ENCODE results near the gene KLHL6.
"Not testable (repeated sequence)": the region's sequence is repeated elsewhere in the genome, so short reads cannot be mapped to it uniquely, and the experiment has no call there.

The KLHL6 gene

DNA sequence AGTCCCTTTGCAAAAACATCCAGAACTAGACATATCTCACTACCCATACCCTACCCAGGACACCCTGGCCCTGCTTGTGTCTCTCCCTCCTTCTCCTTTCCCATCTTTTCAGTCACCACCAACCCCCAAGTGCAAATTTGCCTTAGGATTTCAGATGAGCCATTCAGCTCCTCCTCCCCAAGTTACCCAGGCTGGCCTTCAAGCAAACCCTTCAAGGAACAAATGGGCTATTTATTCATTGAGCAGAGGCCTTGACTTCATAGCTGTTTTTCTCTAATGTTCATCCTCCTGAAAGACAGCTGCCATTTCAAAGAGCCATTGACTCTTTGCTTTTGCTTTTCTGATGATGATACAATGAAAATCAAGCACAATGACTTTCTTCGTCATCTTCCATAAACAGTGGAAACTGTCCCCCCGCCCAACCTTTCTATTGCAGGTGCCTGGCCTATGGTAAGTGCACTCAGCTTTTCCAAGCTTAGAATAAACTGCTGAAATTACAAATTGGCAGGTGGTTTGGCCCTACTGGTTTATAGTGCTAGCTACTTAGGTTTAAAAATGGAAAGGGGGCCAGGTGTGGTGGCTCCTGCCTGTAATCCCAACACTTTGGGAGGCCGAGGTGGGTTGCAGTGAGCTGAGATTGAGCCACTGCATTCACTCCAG, 26.1 kb upstream of the KLHL6 start:
- H3K4me3 ChIP-seq (ENCODE audit: low read depth, low read length) = no peak overlapping the region
- TF ChIP-seq, protein P1, sequence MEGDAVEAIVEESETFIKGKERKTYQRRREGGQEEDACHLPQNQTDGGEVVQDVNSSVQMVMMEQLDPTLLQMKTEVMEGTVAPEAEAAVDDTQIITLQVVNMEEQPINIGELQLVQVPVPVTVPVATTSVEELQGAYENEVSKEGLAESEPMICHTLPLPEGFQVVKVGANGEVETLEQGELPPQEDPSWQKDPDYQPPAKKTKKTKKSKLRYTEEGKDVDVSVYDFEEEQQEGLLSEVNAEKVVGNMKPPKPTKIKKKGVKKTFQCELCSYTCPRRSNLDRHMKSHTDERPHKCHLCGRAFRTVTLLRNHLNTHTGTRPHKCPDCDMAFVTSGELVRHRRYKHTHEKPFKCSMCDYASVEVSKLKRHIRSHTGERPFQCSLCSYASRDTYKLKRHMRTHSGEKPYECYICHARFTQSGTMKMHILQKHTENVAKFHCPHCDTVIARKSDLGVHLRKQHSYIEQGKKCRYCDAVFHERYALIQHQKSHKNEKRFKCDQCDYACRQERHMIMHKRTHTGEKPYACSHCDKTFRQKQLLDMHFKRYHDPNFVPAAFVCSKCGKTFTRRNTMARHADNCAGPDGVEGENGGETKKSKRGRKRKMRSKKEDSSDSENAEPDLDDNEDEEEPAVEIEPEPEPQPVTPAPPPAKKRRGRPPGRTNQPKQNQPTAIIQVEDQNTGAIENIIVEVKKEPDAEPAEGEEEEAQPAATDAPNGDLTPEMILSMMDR (IDR thresholded peaks at IDR 0.05; ENCODE audit: low read depth, low read length) = no peak
- DNase-seq (ENCODE audit: low read depth, low spot score) = no peak
- in situ Hi-C loops (cut with HindIII; ENCODE audit: low sequenced_read_pairs) = no loop called here

GRCh38 chr3:183579967-183580900, 24.7 kb upstream of the KLHL6 start:
- no peak for DNase-seq (ENCODE audit: low read depth, low spot score)
- in situ Hi-C loops (cut with HindIII; ENCODE audit: low sequenced_read_pairs) = no loop called here
- no peak overlapping the region for H3K4me3 ChIP-seq (ENCODE audit: low read depth, low read length)

DNA sequence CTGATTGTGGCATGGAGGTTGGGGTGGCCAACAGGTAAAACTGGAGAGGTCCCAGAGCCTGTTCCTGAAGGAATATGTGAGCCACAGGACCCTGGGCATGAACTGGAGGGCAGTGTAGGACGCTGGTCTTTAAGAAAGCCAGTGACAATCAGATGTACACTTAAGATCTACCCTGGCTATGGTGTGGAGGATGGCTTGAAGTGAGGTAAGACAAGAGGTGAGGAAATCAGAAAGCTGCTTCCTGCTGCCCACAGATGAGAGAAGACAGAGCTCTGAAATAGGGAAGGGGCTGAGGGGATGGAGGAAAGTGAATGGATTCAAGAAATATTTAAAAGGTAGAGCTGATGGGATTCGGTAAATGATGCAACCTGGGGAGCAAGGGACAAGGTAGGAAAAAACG, 22.7 kb upstream of the KLHL6 start:
- TF ChIP-seq, protein P1 (IDR thresholded peaks at IDR 0.05; ENCODE audit: low read depth, low read length) = no peak
- in situ Hi-C loops (cut with HindIII; ENCODE audit: low sequenced_read_pairs) = no loop called here
- no peak overlapping the region for H3K4me3 ChIP-seq (ENCODE audit: low read depth, low read length)
- no peak for DNase-seq (ENCODE audit: low read depth, low spot score)

More at GRCh38 chr3:183579967-183580900, 24.7 kb upstream of the KLHL6 start:
- TF ChIP-seq, protein P1 (IDR thresholded peaks at IDR 0.05; ENCODE audit: low read depth, low read length) = no peak

DNA sequence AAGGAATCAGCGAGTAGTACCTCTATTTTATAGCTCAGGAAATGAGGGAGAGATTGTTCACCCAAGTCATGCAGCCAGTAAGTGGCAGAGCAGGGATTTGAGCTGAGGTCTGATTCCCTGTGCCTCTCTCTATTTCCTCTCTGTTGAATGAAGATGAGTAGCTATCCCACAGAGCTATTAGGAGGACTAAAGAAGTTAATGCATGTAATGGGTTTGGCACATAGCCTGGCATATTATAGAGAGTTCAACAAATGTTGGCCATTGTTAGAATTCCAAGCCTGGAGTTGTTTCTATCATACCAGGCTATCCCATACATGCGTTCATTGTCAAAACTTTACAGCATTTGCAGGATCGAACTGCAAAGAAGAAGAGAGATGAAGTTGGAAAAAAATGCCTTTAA, 21.8 kb upstream of the KLHL6 start:
- no peak for DNase-seq (ENCODE audit: low read depth, low spot score)
- in situ Hi-C loops (cut with HindIII; ENCODE audit: low sequenced_read_pairs) = no loop called here
- TF ChIP-seq, protein P1 (IDR thresholded peaks at IDR 0.05; ENCODE audit: low read depth, low read length) = no peak
- H3K4me3 ChIP-seq (ENCODE audit: low read depth, low read length) = no peak overlapping the region

DNA sequence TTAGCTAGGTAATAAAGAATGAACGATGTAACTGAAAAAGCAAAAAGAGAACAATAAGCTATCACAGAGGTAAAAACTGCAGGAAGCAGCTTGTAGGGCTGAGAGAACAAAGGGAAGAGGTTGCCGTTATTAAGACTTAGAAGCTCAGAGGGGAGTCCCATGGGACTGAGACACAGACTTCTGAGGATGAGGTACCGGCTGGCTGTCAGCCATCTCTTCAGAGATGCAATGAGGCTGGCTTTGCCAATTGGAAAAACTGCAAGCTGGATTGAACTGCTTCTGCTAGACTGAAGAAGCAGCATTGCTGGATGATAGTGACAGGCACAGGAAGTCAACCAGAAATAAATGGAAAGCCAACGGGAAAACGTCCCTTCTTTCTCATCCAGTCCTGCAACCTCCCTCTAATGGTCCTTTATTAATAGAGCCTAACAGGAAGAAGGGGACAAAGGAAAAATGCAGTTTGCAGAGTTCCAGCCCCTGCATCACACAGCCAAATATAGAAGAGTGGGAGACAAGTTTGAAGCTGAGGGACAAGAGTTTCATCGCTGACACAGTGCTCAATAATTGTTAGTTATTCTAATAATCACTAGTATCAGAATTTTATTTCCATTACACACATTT, 21.1 kb upstream of the KLHL6 start:
- no peak overlapping the region for H3K4me3 ChIP-seq (ENCODE audit: low read depth, low read length)
- in situ Hi-C loops (cut with HindIII; ENCODE audit: low sequenced_read_pairs) = no loop called here
- DNase-seq (ENCODE audit: low read depth, low spot score) = peak; percentile 37
- TF ChIP-seq, protein P1 (IDR thresholded peaks at IDR 0.05; ENCODE audit: low read depth, low read length) = no peak

DNA sequence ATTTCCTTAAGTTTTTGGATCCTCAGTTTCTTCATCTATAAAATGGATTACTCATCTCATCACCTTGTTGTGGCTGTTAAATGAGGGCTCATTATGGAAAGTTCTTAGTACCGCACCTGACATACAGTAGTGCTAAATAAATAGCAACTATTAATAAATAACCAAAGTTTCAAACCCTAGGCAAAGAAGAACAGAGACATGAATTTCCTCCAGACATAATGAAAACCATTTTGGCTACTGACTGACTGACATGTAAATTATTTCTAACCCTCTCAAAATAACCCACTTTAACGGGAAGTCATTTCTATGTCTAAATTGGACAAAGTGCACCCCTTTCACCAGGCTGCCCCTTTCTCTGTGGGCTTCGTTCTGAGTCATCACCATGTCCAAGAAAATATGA, 17.4 kb upstream of the KLHL6 start:
- in situ Hi-C loops (cut with HindIII; ENCODE audit: low sequenced_read_pairs) = no loop called here
- TF ChIP-seq, protein P1 (IDR thresholded peaks at IDR 0.05; ENCODE audit: low read depth, low read length) = no peak
- no peak overlapping the region for H3K4me3 ChIP-seq (ENCODE audit: low read depth, low read length)
- no peak for DNase-seq (ENCODE audit: low read depth, low spot score)

DNA sequence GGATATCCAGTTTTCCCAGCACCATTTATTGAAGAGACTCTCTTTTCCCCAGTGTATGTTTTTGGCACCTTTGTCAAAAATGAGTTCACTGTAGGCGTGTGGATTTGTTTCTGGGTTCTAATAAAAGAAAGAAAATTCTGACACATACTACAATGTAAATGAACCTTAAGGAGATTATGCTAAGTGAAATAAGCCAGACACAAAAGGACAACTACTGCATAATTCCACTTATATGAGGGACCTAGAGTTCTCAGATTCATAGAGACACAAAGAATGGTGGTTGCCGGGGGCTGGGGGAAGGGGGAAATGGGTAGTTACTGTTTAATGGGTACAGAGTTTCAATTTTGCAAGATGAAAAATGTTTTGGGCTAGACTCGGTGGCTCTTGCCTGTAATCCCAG, 14.7 kb upstream of the KLHL6 start:
- in situ Hi-C loops (cut with HindIII; ENCODE audit: low sequenced_read_pairs); H3K4me3 ChIP-seq (ENCODE audit: low read depth, low read length); DNase-seq (ENCODE audit: low read depth, low spot score): not testable (repeated sequence)
